H1 (cell line): ENCODE measurements around the gene TEAD1. TPM values are rescaled to one million over a fixed set of nuclear protein-coding genes. Genes with fewer than 3 reads are reported as not detected.

Experiments
- CTCF ChIA-PET: fragments of 300-600 bp; sonication (Branson Sonifier 250); formaldehyde crosslinking; loops from one replicate; lab custom pipeline; 2021; ENCODE audit not compliant: partially characterized antibody; lab: Charles Lee
- POLR2A ChIA-PET: fragments of 300-600 bp; sonication (Branson Sonifier 250); formaldehyde crosslinking; loops from one replicate; lab custom pipeline; 2021; ENCODE audit warnings: inconsistent platforms; ENCODE audit not compliant: partially characterized antibody; lab: Charles Lee
- DNase-seq, 2 experiments: peaks; one replicate each; pipeline versions ENCODE4 v3.0.0 to v3.0.0-alpha.2; 2010 to 2022; ENCODE audit warnings: low spot score in 2 of 2, low read depth in 1 of 2, mixed read lengths in 1 of 2
- FAIRE-seq: peaks from 2 replicates; lab custom pipeline; 2011; peaks lifted over from hg19 to GRCh38; lab: Jason Lieb, UNC
- H2AFZ ChIP-seq: 2 replicates; pipeline ENCODE4 v1.8.1; 2012; ENCODE audit warnings: low read length, inconsistent platforms
- H2AK5ac ChIP-seq: 2 replicates; pipeline ENCODE4 v1.6.1; 2013; ENCODE audit warnings: low read depth, low read length
- H2BK120ac ChIP-seq: replicated peaks from 2 replicates; pipeline ENCODE3; 2013; ENCODE audit warnings: low read depth, low read length, inconsistent platforms
- H2BK12ac ChIP-seq: 2 replicates; pipeline ENCODE4 v1.6.1; 2013; ENCODE audit warnings: low read depth, low read length
- H2BK15ac ChIP-seq: 2 replicates; pipeline ENCODE4 v1.6.1; 2013; ENCODE audit warnings: low read length
- H2BK20ac ChIP-seq: 2 replicates; pipeline ENCODE4 v1.6.1; 2013; ENCODE audit warnings: low read length
- H2BK5ac ChIP-seq: 2 replicates; pipeline ENCODE4 v1.6.1; 2013; ENCODE audit warnings: low read depth, low read length
- H3K14ac ChIP-seq: 2 replicates; pipeline ENCODE4 v1.6.1; 2013; ENCODE audit warnings: inconsistent platforms; ENCODE audit not compliant: insufficient read length
- H3K18ac ChIP-seq: 2 replicates; pipeline ENCODE4 v1.6.1; 2013; ENCODE audit warnings: low read length; ENCODE audit errors: extremely low read depth
- H3K23ac ChIP-seq: 2 replicates; pipeline ENCODE4 v1.6.1; 2013; ENCODE audit warnings: inconsistent platforms; ENCODE audit not compliant: insufficient read length
- H3K23me2 ChIP-seq: 2 replicates; pipeline ENCODE4 v1.6.1; 2013; ENCODE audit warnings: low read depth, low read length
- H3K27ac ChIP-seq: 2 replicates; pipeline ENCODE4 v1.6.1; 2011; ENCODE audit warnings: low read depth, low read length, inconsistent platforms
- H3K27me3 ChIP-seq, 4 experiments: replicated peaks in 1 of 4; 1 replicate in 1 of 4; 2 replicates in 3 of 4; pipeline versions ENCODE4 v1.6.1 to v1.8.1; 2011 to 2013; ENCODE audit warnings: low read length in 3 of 4, mild to moderate bottlenecking in 3 of 4, inconsistent platforms in 2 of 4, mixed read lengths in 2 of 4, moderate library complexity in 1 of 4; ENCODE audit not compliant: control insufficient read depth in 3 of 4, insufficient read depth in 3 of 4; ENCODE audit errors: extremely low read depth in 1 of 4
- H3K36me3 ChIP-seq, 4 experiments: 2 replicates each; pipeline versions ENCODE4 v1.6.1 to v1.8.1; 2011 to 2013; ENCODE audit warnings: mild to moderate bottlenecking in 4 of 4, low read length in 3 of 4, moderate library complexity in 2 of 4, control low read depth in 1 of 4, inconsistent platforms in 1 of 4; ENCODE audit not compliant: insufficient read depth in 4 of 4, control insufficient read depth in 2 of 4
- H3K4ac ChIP-seq: replicated peaks from 2 replicates; pipeline ENCODE3; 2013; ENCODE audit warnings: low read length, low read depth, mixed read lengths, inconsistent platforms; ENCODE audit not compliant: insufficient read length
- H3K4me1 ChIP-seq, 4 experiments: replicated peaks in 1 of 4; 1 replicate in 1 of 4; 2 replicates in 3 of 4; pipeline versions ENCODE4 v1.6.1 to v1.8.1; 2011 to 2013; ENCODE audit warnings: low read length in 3 of 4, inconsistent platforms in 2 of 4, mixed read lengths in 1 of 4; ENCODE audit not compliant: insufficient read depth in 4 of 4, control insufficient read depth in 3 of 4
- H3K4me2 ChIP-seq, 2 experiments: 2 replicates each; pipeline versions ENCODE4 v1.6.1 to v1.8.1; 2011 to 2013; ENCODE audit warnings: low read depth in 2 of 2, low read length in 2 of 2, control low read depth in 1 of 2, inconsistent platforms in 1 of 2, mild to moderate bottlenecking in 1 of 2; ENCODE audit not compliant: insufficient read depth in 1 of 2
- H3K4me3 ChIP-seq, 4 experiments: fragments of 200-600, 300-600 bp in 1 of 4; sonication (generic), shearing (Covaris generic), sonication (Bioruptor Twin) in 1 of 4; 2 replicates each; pipeline versions ENCODE4 v1.5.1 to v1.8.1; 2011 to 2016; ENCODE audit warnings: low read length in 4 of 4, low read depth in 3 of 4, control low read depth in 2 of 4, inconsistent platforms in 2 of 4, mild to moderate bottlenecking in 2 of 4, mixed read lengths in 1 of 4, moderate library complexity in 1 of 4; ENCODE audit not compliant: insufficient read depth in 2 of 4; ENCODE audit errors: extremely low read depth in 1 of 4
- H3K56ac ChIP-seq: replicated peaks from 2 replicates; pipeline ENCODE3; 2013; ENCODE audit warnings: low read depth, mild to moderate bottlenecking, mixed read lengths, low read length, inconsistent platforms; ENCODE audit not compliant: insufficient read length
- H3K79me1 ChIP-seq: 2 replicates; pipeline ENCODE4 v1.6.1; 2013; ENCODE audit warnings: low read depth, low read length, control low read depth
- H3K79me2 ChIP-seq, 2 experiments: 2 replicates each; pipeline versions ENCODE4 v1.6.1 to v1.8.1; 2012 to 2013; ENCODE audit warnings: low read length in 2 of 2, mild to moderate bottlenecking in 2 of 2, inconsistent platforms in 1 of 2; ENCODE audit not compliant: insufficient read depth in 2 of 2, control insufficient read depth in 1 of 2
- H3K9ac ChIP-seq, 4 experiments: replicated peaks in 1 of 4; 1 replicate in 1 of 4; 2 replicates in 3 of 4; pipeline versions ENCODE4 v1.6.1 to v1.8.1; 2011 to 2013; ENCODE audit warnings: low read depth in 3 of 4, low read length in 3 of 4, control low read depth in 2 of 4, mild to moderate bottlenecking in 2 of 4, moderate library complexity in 2 of 4, inconsistent platforms in 1 of 4; ENCODE audit errors: extremely low read depth in 1 of 4
- H3K9me3 ChIP-seq, 2 experiments: 2 replicates each; pipeline versions ENCODE4 v1.6.1 to v1.8.1; 2012 to 2013; ENCODE audit warnings: mild to moderate bottlenecking in 2 of 2, moderate library complexity in 2 of 2, control low read depth in 1 of 2, inconsistent platforms in 1 of 2, low read depth in 1 of 2, low read length in 1 of 2, mixed read lengths in 1 of 2; ENCODE audit not compliant: insufficient read depth in 2 of 2
- H4K20me1 ChIP-seq, 2 experiments: replicated peaks in 1 of 2; 2 replicates each; pipeline versions ENCODE3 to v1.8.1; 2011 to 2013; ENCODE audit warnings: inconsistent platforms in 2 of 2, low read length in 2 of 2, mild to moderate bottlenecking in 1 of 2; ENCODE audit not compliant: insufficient read depth in 2 of 2, control insufficient read depth in 1 of 2
- H4K5ac ChIP-seq: 2 replicates; pipeline ENCODE4 v1.6.1; 2013; ENCODE audit warnings: low read length, low read depth, mixed read lengths, inconsistent platforms; ENCODE audit not compliant: insufficient read length
- H4K8ac ChIP-seq: 2 replicates; pipeline ENCODE4 v1.8.0; 2013; ENCODE audit warnings: mild to moderate bottlenecking, moderate library complexity, low read length, inconsistent platforms; ENCODE audit not compliant: insufficient read depth; ENCODE audit errors: extremely low read depth
- H4K91ac ChIP-seq: replicated peaks from 2 replicates; pipeline ENCODE3; 2013; ENCODE audit warnings: low read length, mixed read lengths, inconsistent platforms; ENCODE audit not compliant: insufficient read length
- ASH2L ChIP-seq: fragments of 200-600, 300-600 bp; sonication (generic); IDR thresholded peaks from one replicate; pipeline ENCODE4 v1.7.1; 2017; ENCODE audit warnings: low read length
- ATF2 ChIP-seq: IDR thresholded peaks from 2 replicates; pipeline ENCODE4 v1.6.1; 2012; ENCODE audit warnings: low read length, inconsistent platforms
- CBX5 ChIP-seq: fragments of 300-800, 300-1000 bp; sonication (generic); IDR thresholded peaks from 2 replicates; pipeline ENCODE4 v1.7.1; 2016; ENCODE audit warnings: antibody characterized with exemption, low read length, low read depth
- CBX8 ChIP-seq: fragments of 300-800, 300-1000 bp; sonication (generic); IDR thresholded peaks from 2 replicates; pipeline ENCODE4 v1.7.1; 2016; ENCODE audit warnings: low read depth, low read length, borderline replicate concordance
- EP300 ChIP-seq, 2 experiments: IDR thresholded peaks; 1 replicate in 1 of 2; 2 replicates in 1 of 2; pipeline ENCODE4 v1.6.1; 2011 to 2012; ENCODE audit warnings: low read depth in 2 of 2, low read length in 2 of 2, mild to moderate bottlenecking in 2 of 2, borderline replicate concordance in 1 of 2, inconsistent platforms in 1 of 2, moderate library complexity in 1 of 2
- KDM4A ChIP-seq: IDR thresholded peaks from one replicate; pipeline ENCODE4 v1.7.1; 2012; ENCODE audit warnings: low read depth, mild to moderate bottlenecking, moderate library complexity, low read length, inconsistent platforms; ENCODE audit not compliant: severe bottlenecking
- MAFK ChIP-seq: IDR thresholded peaks from 2 replicates; pipeline ENCODE4 v1.6.1; 2012; ENCODE audit warnings: low read depth, mild to moderate bottlenecking, improper control_type of control experiment, low read length
- POLR2AphosphoS5 ChIP-seq: IDR thresholded peaks from 2 replicates; pipeline ENCODE4 v1.6.1; 2011; ENCODE audit warnings: low read depth, low read length
- RBBP5 ChIP-seq: IDR thresholded peaks from 2 replicates; pipeline ENCODE4 v1.7.1; 2012; ENCODE audit warnings: low read depth, mild to moderate bottlenecking, inconsistent platforms, low read length, moderate library complexity, borderline replicate concordance
- SP2 ChIP-seq: IDR thresholded peaks from 2 replicates; pipeline ENCODE4 v1.6.1; 2012; ENCODE audit warnings: mild to moderate bottlenecking, low read length, inconsistent platforms
- SP4 ChIP-seq: IDR thresholded peaks from 2 replicates; pipeline ENCODE4 v1.6.1; 2012; ENCODE audit warnings: low read length, inconsistent platforms
- TCF12 ChIP-seq: IDR thresholded peaks from 2 replicates; pipeline ENCODE4 v1.6.1; 2011; ENCODE audit warnings: low read depth, mild to moderate bottlenecking, low read length
- YY1 ChIP-seq: IDR thresholded peaks from 2 replicates; pipeline ENCODE4 v1.6.1; 2011; ENCODE audit warnings: low read depth, mild to moderate bottlenecking, low read length
- WGBS, 2 experiments: shearing (Covaris generic) in 1 of 2; methylation state at CpG; one replicate each; pipeline versions ENCODE4 v1.1.6 to v1.1.7; 2013 to 2015; ENCODE audit warnings: low lambda C conversion rate in 2 of 2, mixed read lengths in 2 of 2, inconsistent platforms in 1 of 2, low coverage in 1 of 2, missing lambda C conversion rate in 1 of 2; ENCODE audit not compliant: insufficient replicate concordance in 2 of 2, insufficient coverage in 1 of 2, insufficient read length in 1 of 2; ENCODE audit errors: extremely low coverage in 1 of 2, missing lambda C conversion rate in 1 of 2; 5-methylcytosine and 5-hydroxymethylcytosine counted together
- polyA plus RNA-seq, 7 experiments: library from polyadenylated mRNA; depleted of rRNA in 3 of 7; stranded (reverse) in 5 of 7; unstranded in 2 of 7; fragments of >200 nt in 5 of 7; fragments of 200-250 nt in 2 of 7; gene quantifications; 1 replicate in 5 of 7; 2 replicates in 1 of 7; 4 replicates in 1 of 7; pipeline versions ENCODE4 v1.2.1 to v1.2.3, GENCODE V29; 2011 to 2013; ENCODE audit warnings: missing spikeins in 2 of 7, mixed read lengths in 2 of 7
- total RNA-seq: library from RNA; stranded (reverse); fragmentation: NEBNext Ultra II Directional; extraction: Animal tissue kit (Norgen Biotek cat#: 25700); gene quantifications from 2 replicates; pipeline ENCODE4 v1.2.1, GENCODE V29; 2021

Gene TEAD1
- total and polyA plus RNA-seq, 2 of the 8 experiments (the other 6 are each of a cell fraction or from before 2014, with no cell fraction given) = 15.6 to 67.4 TPM

- DNase-seq = no peak
- Histone ChIP-seq H2BK20ac (no peak overlapping the region), H3K9ac (no peak overlapping the region), H3K4ac (no peak overlapping the region), H2BK5ac (no peak overlapping the region), H3K79me1 (no peaks in the 10 kb centered on the region), H3K79me2 (no peaks in the 10 kb centered on the region), H3K4me3 (no peak overlapping the region), H3K4me2 (no peak overlapping the region), H3K36me3 (peaks cover 2 to 15% (median 9%) of the 10 kb centered on the region in 4 experiments; a peak in 6 of 8 replicates), H2BK12ac (no peak overlapping the region), H3K18ac (no peak overlapping the region), H4K91ac (no peak overlapping the region), H2BK15ac (no peak overlapping the region), H4K5ac (no peak overlapping the region), H3K9me3 (no peaks in the 10 kb centered on the region), H2BK120ac (no peak overlapping the region), H3K4me1 (no peaks in the 10 kb centered on the region), H3K14ac (no peak overlapping the region), H3K23ac (no peak overlapping the region), H4K20me1 (peaks cover 0 to 2% of the 10 kb centered on the region in 2 experiments), H3K27me3 (no peaks in the 10 kb centered on the region), H3K23me2 (no peaks in the 10 kb centered on the region; the same call in 1 of the 2 replicates), H3K27ac (no peak overlapping the region), H3K56ac (no peak overlapping the region), H4K8ac (no peak overlapping the region), H2AK5ac (no peak overlapping the region), H2AFZ (no peak overlapping the region)
- no peak for FAIRE-seq
- POLR2A ChIA-PET = interaction anchor here (0.6 kb wide), 1 partner anchor 602 kb away, joined by 3 read pairs; no protein-coding TSS in a partner anchor
- 78% methylated on average over 5 of the region's 5 CpGs; no CpG with 5 or more reads in 1 of the 2 experiments for whole genome bisulfite sequencing, 2 experiments
- TF ChIP-seq KDM4A (no peak), SP4 (no peak), EP300 (IDR thresholded peaks at IDR 0.05; ENCODE audit: borderline replicate concordance in 1 of 2, low read depth in 2 of 2, low read length in 2 of 2) (no peak), MAFK (no peak), CBX5 (no peak), TCF12 (no peak), POLR2AphosphoS5 (no peak), YY1 (no peak), ATF2 (no peak), CBX8 (no peak), ASH2L (no peak), RBBP5 (no peak), SP2 (no peak)
- CTCF ChIA-PET = no interaction called here
These were observed 258.3 kb downstream of the TEAD1 start for GRCh38 chr11:12932485-12932884.
